Measurements from ENCODE around the gene JMY. TPM values are rescaled to one million over a fixed set of nuclear protein-coding genes. Genes with fewer than 3 reads are reported as not detected.

JMY gene
- total RNA-seq, 1 donor from 2014 or later, result 6.1 TPM

DNA sequence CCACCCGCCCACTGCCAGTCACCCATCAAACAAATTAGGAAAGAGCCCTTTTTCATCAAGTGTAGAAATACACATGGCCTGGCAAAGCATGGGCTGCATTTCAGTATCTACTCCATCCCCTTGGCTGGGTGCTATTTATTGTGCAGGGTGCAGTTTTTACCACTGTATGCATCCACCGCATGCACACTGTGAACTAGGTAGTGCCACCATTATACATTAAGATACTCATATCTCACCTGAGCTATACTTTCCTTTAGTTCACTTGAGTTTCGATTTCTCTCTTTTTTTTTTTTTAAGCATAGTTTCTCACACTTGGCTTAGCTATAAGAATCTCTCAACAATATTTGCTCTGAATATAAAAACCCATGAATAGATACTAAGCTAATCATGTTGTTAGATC, 49.4 kb downstream of the JMY start:
- intact Hi-C loops (cut with micrococcal nuclease), result no loop called here

DNA sequence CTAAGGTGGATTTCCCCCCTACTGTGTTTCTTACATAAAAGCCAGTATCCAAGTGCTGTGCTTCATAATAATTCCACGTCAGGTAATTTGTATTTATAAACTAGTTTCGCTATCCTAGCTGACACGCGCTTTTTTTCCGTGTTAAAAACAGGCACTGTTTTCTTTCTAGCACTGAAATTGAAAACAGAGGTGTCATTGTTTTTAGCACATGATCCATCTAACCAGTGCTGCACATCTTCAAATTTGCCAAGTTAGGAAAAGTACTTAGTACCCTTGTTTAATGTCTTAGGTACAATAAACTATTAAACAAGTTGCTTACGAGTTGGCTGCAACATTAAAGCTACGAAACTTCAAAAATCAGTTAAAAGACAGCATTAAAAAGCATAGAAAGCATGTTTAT, 49.9 kb downstream of the JMY start:
- intact Hi-C loops (cut with micrococcal nuclease), result no loop called here

DNA sequence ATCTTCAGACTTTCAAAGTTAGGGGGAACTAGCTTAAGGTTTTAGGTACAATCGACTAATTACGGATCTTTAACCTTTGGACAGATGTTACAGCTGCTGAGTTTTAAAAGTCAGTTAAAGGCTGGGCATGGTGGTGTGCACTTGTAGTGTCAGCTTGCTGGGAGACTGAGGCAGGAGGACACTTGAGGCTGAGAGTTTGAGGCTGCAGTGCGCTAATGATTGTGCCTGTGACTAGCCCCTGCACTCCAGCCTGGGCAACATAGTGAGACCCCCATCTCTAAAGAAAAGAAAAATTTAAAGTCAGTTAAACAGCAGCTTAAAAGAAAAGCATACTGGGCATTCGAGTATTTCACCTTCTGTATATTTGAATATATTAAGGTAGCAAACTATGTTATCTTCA, 51.4 kb downstream of the JMY start:
- intact Hi-C loops (cut with micrococcal nuclease), result no loop called here

GRCh38 chr5:79287907-79288306, 52.0 kb downstream of the JMY start:
- intact Hi-C loops (cut with micrococcal nuclease), result no loop called here

DNA sequence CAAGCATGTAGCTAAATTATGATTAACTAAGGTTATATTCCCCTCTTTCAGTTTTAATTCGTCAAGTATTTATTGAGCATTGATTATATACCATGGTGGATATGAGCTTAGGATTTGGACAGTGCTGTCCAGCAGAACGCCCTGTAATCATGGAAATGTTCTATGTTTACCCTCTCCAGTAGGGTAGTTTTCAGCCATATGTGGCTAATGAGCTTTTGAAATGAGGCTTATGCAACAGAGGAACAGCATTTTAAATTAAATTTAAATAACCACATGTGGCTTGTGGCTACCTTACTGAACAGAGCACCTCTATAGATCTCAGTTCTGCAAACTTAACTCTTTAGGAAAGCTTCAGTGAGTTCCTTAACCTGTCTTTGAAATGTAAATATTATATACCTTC, 59.1 kb downstream of the JMY start:
- intact Hi-C loops (cut with micrococcal nuclease), result no loop called here

DNA sequence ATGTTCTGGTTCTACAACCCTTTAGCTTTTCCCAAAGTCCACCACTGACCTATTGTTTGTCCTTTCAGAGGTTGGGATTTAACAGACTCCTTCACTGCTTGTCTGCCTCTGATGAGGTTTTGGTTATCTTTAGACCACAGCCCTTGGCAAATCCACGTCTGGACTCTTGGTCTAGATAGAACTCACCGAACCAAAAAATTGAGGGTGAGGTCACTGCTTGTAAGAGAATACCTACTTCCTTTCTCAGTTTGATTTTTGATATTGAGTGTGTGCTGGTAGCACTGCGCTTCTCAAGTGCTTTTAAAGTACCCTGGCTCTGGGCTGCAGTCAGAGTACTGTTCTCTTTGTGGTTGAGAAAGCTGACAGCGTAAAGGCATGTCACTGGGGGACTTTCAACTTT, 61.7 kb downstream of the JMY start:
- intact Hi-C loops (cut with micrococcal nuclease), result no loop called here

DNA sequence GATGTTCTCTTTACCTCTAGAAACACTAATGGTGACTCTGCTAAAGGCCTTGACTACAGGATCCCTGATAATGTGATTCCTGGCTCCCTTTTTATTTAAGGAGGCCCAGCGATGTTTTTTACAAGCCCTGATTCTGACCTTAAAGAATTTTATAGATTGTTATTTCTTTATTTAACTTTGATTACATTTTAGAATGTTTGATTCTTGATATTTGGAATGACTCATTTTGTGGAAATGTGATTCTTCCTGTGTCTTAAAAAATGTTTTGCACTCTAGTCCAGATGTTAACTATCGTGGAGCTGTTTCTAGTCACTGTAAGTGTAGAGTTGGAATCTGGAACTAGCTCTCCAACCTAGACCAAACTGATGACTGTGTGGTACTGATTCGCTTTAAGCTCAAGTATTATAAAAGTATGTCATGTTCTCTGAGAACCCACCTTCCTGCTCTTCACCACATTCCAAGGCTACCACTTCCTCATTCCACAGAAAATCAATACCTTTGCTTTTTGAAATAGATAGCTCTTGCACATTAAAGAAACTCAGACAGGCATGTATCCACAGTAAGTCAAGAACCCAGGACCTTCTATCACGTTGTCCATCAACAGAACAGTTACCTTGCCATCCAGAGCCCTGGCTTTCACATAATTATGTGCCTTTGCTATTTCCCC, 65.2 kb downstream of the JMY start:
- intact Hi-C loops (cut with micrococcal nuclease), result no loop called here

GRCh38 chr5:79302454-79302853, 66.5 kb downstream of the JMY start:
- intact Hi-C loops (cut with micrococcal nuclease), result no loop called here

DNA sequence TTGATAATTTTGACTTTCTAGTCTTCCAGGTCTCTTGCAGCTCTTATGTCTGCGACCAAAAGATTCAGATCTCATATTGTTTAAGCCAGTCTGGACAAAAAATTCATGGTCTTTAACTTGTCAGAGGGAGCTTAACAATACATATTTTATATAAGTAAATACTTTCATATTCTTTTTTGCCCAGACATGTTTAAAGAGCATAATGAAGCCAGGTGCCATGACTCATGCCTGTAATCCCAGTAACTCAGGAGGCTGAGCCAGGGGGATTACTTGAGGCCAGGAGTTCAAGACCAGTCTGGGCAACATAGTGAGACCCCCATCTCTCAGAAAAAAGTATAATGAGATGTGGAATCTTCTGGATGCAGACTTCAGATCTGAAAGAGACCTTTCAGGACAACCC, 69.8 kb downstream of the JMY start:
- intact Hi-C loops (cut with micrococcal nuclease), result no loop called here

DNA sequence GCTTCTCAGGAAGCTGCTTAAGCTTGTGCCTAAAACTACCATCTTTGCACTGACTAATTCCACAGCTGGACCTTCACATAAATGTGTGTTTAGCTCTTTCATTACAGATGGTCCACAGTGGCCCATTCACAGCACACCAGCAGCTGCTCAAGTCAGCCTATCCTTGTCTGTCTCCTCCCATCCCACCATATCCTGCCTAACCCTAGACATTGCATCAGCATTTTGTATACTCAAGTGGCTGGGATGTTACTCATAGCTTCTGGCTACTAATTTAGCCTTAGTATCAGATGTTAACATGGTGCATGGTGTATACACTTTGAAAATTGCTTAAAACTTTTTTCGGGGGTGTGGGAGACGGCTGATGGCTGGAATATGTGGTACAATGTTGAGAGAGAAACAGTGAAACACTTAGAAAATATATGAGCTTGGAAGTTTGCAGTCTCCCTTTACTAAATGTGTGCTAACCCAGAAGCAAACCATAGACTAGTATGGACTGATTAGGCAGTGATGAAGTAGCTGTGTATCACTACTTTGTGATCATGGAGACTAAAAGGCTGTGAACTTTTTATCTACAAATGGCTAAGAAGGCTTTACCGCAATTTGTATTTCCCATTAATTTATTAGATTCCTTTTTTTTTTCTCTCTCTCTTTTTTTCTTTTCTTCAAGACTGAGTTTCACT, 83.1 kb downstream of the JMY start:
- intact Hi-C loops (cut with micrococcal nuclease), result no loop called here

DNA sequence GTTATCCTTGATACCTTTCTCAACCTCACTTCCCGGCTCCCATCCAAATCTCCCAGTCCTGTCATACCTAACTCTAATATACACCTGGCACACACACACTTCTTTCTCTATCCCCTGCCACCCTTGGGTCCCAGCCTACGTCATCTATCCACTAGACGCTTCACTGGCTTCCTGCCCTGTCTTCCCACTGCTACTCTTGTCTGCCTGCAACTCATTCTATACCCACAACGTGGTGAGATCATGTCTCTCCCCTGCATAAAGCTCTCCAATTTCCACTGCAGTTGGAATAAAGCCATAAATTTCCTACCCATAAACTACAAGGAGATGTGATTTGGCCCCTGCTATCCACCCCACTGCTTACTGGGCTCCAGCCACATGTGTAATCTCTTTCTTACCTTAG, 93.5 kb downstream of the JMY start:
- intact Hi-C loops (cut with micrococcal nuclease), result no loop called here

DNA sequence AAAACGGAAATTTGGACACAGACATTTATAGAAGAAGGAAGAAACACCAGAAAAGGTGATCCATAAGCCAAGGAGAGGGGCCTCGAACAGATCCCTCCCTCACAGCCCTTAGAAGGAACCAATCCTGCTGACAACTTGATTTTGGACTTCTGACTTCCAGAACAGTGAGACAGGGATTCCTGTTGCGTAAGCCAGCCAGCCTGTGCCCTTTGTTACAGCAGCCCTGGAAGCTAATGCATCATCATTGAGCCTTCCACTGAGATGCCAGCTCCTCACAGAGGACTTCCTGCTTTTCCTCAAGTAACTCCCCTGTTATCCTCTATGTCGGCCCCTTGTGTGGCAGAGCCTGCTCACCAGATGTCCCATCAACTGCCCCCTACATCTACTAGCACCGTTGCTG, 94.1 kb downstream of the JMY start:
- intact Hi-C loops (cut with micrococcal nuclease), result no loop called here

DNA sequence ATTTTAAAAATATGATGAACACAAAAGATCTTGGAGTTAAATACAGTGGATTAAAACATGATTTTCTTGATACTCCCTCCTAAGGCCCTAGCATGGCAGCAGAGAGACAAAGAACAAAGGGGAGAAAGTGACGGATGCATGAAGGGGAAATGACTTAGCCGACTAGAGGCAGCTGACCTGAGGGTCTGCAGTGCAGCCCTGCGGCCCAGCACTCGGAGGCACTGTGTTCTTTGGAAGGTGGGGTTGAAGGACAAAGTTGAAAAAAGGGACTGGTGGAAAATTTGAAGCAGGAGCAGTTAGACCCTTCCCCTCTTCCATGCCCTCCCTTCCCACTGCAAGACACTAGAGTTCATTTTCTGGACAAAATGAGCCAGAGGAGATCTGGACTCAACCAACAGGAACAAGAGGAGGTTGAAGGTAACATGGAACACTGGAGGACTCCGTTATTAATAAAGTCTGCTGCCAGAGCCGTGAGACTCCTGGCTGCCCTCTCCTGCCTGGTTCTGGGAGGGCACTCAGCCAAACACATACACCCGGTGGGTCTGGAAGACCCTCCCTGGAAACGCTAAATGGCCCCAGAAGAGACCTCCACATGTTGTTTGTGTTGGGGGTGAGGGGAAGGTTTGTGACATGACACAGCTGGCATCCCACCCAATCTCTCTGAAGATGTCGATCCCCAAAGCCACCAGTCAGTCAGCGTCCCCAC, 98.1 kb downstream of the JMY start:
- intact Hi-C loops (cut with micrococcal nuclease), result no loop called here

DNA sequence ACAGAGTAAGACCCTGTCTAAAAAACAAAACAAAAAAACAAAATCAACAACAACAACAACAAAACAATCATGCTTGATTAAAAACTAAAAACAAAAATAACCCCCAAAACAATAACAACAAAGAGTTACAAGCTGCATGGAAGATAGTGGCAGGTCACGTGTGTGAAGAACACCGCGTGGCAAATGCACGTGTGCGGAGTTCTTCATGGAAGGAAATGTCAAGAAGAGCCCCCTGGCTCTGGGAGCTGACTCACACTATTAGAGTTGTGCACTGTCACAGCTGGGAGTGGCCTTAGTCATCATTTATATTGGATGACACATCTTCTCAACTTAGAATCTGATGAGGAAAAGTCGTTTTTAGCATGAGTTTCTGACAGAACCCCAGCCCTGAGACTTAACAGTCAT, 110.5 kb downstream of the JMY start:
- intact Hi-C loops (cut with micrococcal nuclease), result no loop called here

- intact Hi-C loops (cut with micrococcal nuclease), result no loop called here
Observed at GRCh38 chr5:79349047-79349446, 113.1 kb downstream of the JMY start.

DNA sequence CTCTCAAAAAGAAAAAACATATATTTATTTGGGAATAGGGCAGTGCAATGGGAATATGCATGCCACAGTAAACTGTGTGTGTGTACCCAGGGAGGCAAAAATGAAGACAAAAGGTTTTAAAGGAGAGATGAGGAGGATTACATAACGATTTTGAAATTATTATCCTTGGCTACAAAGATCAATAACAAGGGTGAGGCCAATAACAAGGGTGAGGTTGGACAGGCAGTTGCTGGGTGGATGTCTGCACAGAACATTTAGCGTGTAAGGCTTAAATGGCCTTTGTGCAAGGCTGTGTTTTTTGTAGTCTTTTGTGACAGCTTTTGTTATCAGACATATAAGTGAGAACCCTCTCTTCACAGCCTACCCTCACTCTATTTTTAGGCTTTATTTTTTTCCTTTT, 114.0 kb downstream of the JMY start:
- intact Hi-C loops (cut with micrococcal nuclease), result no loop called here

- intact Hi-C loops (cut with micrococcal nuclease), result no loop called here
Observed at GRCh38 chr5:79357398-79357797, 121.5 kb downstream of the JMY start.

Other genes with a start within 250 kb of the JMY start
- 1.3 TPM in 1 of 2 replicates, not detected in the other for gene DMGDH, start 166.5 kb upstream of the JMY start, total RNA-seq
- not detected in 2 replicates for gene BHMT2, start 166.4 kb upstream of the JMY start, total RNA-seq
- gene BHMT, start 124.3 kb upstream of the JMY start, total RNA-seq, result not detected in 2 replicates

All from T-helper 1 cell treated with Interleukin-12 subunit alpha and Interleukin-12 subunit beta and Interleukin-4 antibody, amounts not matched to agents 30 ng/mL and 1 ng/mL, for 36 hours (primary cell).